ENCODE results near the gene AKAP6.

Gene AKAP6

GRCh38 chr14:32514236-32514635 is 185.1 kb downstream of the AKAP6 start:
- no peak for TF ChIP-seq CTCF (IDR thresholded peaks at IDR 0.05; ENCODE audit: low read depth, low read length, missing control alignments)
- in situ Hi-C loops (cut with HindIII; ENCODE audit: low sequenced_read_pairs), result no loop called here
- DNase-seq (ENCODE audit: low read depth), result no peak
- no peak overlapping the region for H3K4me3 ChIP-seq (ENCODE audit: low read depth, low read length)

GRCh38 chr14:32514681-32515080 is 185.6 kb downstream of the AKAP6 start:
- no peak overlapping the region for H3K4me3 ChIP-seq (ENCODE audit: low read depth, low read length)
- no peak for DNase-seq (ENCODE audit: low read depth)
- no peak for TF ChIP-seq CTCF (IDR thresholded peaks at IDR 0.05; ENCODE audit: low read depth, low read length, missing control alignments)
- in situ Hi-C loops (cut with HindIII; ENCODE audit: low sequenced_read_pairs), result no loop called here

GRCh38 chr14:32524609-32525375 is 195.7 kb downstream of the AKAP6 start:
- DNase-seq (ENCODE audit: low read depth), result no peak
- H3K4me3 ChIP-seq (ENCODE audit: low read depth, low read length), result no peak overlapping the region
- TF ChIP-seq CTCF (IDR thresholded peaks at IDR 0.05; ENCODE audit: low read depth, low read length, missing control alignments), result no peak
- in situ Hi-C loops (cut with HindIII; ENCODE audit: low sequenced_read_pairs), result no loop called here

GRCh38 chr14:32525591-32525990 is 196.5 kb downstream of the AKAP6 start:
- DNase-seq (ENCODE audit: low read depth), result no peak
- H3K4me3 ChIP-seq (ENCODE audit: low read depth, low read length), result no peak overlapping the region
- TF ChIP-seq CTCF (IDR thresholded peaks at IDR 0.05; ENCODE audit: low read depth, low read length, missing control alignments), result no peak
- in situ Hi-C loops (cut with HindIII; ENCODE audit: low sequenced_read_pairs), result no loop called here

- TF ChIP-seq CTCF (IDR thresholded peaks at IDR 0.05; ENCODE audit: low read depth, low read length, missing control alignments), result no peak
- in situ Hi-C loops (cut with HindIII; ENCODE audit: low sequenced_read_pairs), result no loop called here
- DNase-seq (ENCODE audit: low read depth), result no peak
- no peak overlapping the region for H3K4me3 ChIP-seq (ENCODE audit: low read depth, low read length)
Observed at GRCh38 chr14:32530800-32531199, 201.7 kb downstream of the AKAP6 start.

- in situ Hi-C loops (cut with HindIII; ENCODE audit: low sequenced_read_pairs), result no loop called here
- no peak for TF ChIP-seq CTCF (IDR thresholded peaks at IDR 0.05; ENCODE audit: low read depth, low read length, missing control alignments)
- no peak overlapping the region for H3K4me3 ChIP-seq (ENCODE audit: low read depth, low read length)
- no peak for DNase-seq (ENCODE audit: low read depth)
Observed at GRCh38 chr14:32531942-32532515, 202.9 kb downstream of the AKAP6 start.
